Lung (tissue), 12 donors: ENCODE data around the gene CADM2. TPM values are rescaled to one million over a fixed set of nuclear protein-coding genes. Genes with fewer than 3 reads are reported as not detected.

Source experiments
- ATAC-seq: fragments of 200-7000 bp; cut with Tn5 transposase; one replicate; pipeline ENCODE4 v1.9.1; 2020; ENCODE audit warnings: moderate number of reproducible peaks; ENCODE audit not compliant: insufficient read depth, low FRiP score
- DNase-seq, 3 donors: peaks; one replicate each; pipeline ENCODE4 v3.0.0-alpha.2; 2013 to 2017
- H3K27ac ChIP-seq, 2 donors: one replicate each; pipeline ENCODE4 v1.5.1; 2013; ENCODE audit warnings: mild to moderate bottlenecking in 2 of 2, moderate library complexity in 2 of 2, control low read depth in 1 of 2, inconsistent platforms in 1 of 2, low read depth in 1 of 2, low read length in 1 of 2
- H3K27me3 ChIP-seq, 3 donors: one replicate each; pipeline ENCODE4 v1.5.1; 2013; ENCODE audit warnings: low read length in 2 of 3; ENCODE audit not compliant: control insufficient read depth in 3 of 3, insufficient read depth in 3 of 3
- H3K36me3 ChIP-seq, 4 donors: one replicate each; pipeline ENCODE4 v1.5.1; 2013; ENCODE audit warnings: low read length in 4 of 4, mild to moderate bottlenecking in 1 of 4, moderate library complexity in 1 of 4; ENCODE audit not compliant: control insufficient read depth in 4 of 4, insufficient read depth in 4 of 4
- H3K4me1 ChIP-seq, 5 donors: one replicate each; pipeline ENCODE4 v1.5.1; 2013; ENCODE audit warnings: low read length in 5 of 5, mild to moderate bottlenecking in 2 of 5, moderate library complexity in 1 of 5; ENCODE audit not compliant: control insufficient read depth in 5 of 5, insufficient read depth in 5 of 5
- H3K4me3 ChIP-seq: one replicate; pipeline ENCODE4 v1.5.1; 2013; ENCODE audit warnings: mild to moderate bottlenecking, control low read depth, moderate library complexity
- H3K9ac ChIP-seq, 2 donors: one replicate each; pipeline ENCODE4 v1.5.1; 2013; ENCODE audit warnings: low read length in 2 of 2, control low read depth in 1 of 2; ENCODE audit not compliant: insufficient read depth in 1 of 2
- H3K9me3 ChIP-seq, 4 donors: one replicate each; pipeline ENCODE4 v1.5.1; 2013; ENCODE audit warnings: low read length in 3 of 4, mild to moderate bottlenecking in 1 of 4, moderate library complexity in 1 of 4; ENCODE audit not compliant: control insufficient read depth in 4 of 4, insufficient read depth in 3 of 4
- CTCF ChIP-seq: IDR thresholded peaks from 2 replicates; pipeline ENCODE4 v1.5.1; 2012; ENCODE audit warnings: mild to moderate bottlenecking; ENCODE audit errors: control extremely low read depth, extremely low read depth
- WGBS, 2 donors: extraction: QIAGEN DNeasy Blood & Tissue Kit; methylation state at CpG; one replicate each; pipeline ENCODE4 v1.1.7; 2013; 5-methylcytosine and 5-hydroxymethylcytosine counted together
- polyA plus RNA-seq, 2 donors: library from polyadenylated mRNA; stranded (reverse); fragments of 200-250 nt; gene quantifications; one replicate each; pipeline ENCODE4 v1.2.1, GENCODE V29; 2013
- total RNA-seq, 2 donors: library from RNA; depleted of rRNA in 1 of 2; stranded (reverse); fragments of >200 nt in 1 of 2; gene quantifications; one replicate each; pipeline ENCODE4 v1.2.1, GENCODE V29; 2014 to 2021
- donor health status: control.
- donor health status: control.
- donor health status: Bipolar disorder and iron deficiency.
- donor health status: healthy.
- donor health status: DM: yes; HTN: yes; CAD: no.

The CADM2 gene
- total and polyA plus RNA-seq, 4 donors = 0.14 to 3.3 (median 0.32) TPM

- H3K9ac ChIP-seq = no peak overlapping the region
- no peaks in the 10 kb centered on the region for H3K9me3 ChIP-seq
- 90 to 94% methylated on average over 4 of the region's 4 CpGs for WGBS, 2 donors
- no peak for TF ChIP-seq CTCF
- DNase-seq = no peak
- H3K4me3 ChIP-seq = no peak overlapping the region
- no peaks in the 10 kb centered on the region for H3K4me1 ChIP-seq
- no peaks in the 10 kb centered on the region for H3K36me3 ChIP-seq
- H3K27ac ChIP-seq = no peak overlapping the region
- H3K27me3 ChIP-seq = no peaks in the 10 kb centered on the region
- ATAC-seq = no peak
Observed at GRCh38 chr3:85474241-85474640, 515.5 kb downstream of the CADM2 start.

- DNase-seq = no peak
- Histone ChIP-seq H3K9me3 (no peaks in the 10 kb centered on the region), H3K9ac (no peak overlapping the region), H3K27ac (no peak overlapping the region), H3K4me3 (no peak overlapping the region), H3K36me3 (no peaks in the 10 kb centered on the region), H3K4me1 (no peaks in the 10 kb centered on the region), H3K27me3 (no peaks in the 10 kb centered on the region)
- WGBS, 2 donors = 86 to 87% methylated on average over 2 of the region's 2 CpGs
- no peak for TF ChIP-seq CTCF
- no peak for ATAC-seq
Observed at GRCh38 chr3:85475346-85475745, 516.6 kb downstream of the CADM2 start.

- TF ChIP-seq CTCF = no peak
- WGBS, 2 donors = 50 to 65% methylated on average over 3 of the region's 3 CpGs
- H3K4me3 ChIP-seq = no peak overlapping the region
Observed at GRCh38 chr3:85476891-85477495, 518.2 kb downstream of the CADM2 start.

More at GRCh38 chr3:85476891-85477495, 518.2 kb downstream of the CADM2 start:
- Histone ChIP-seq H3K27ac (no peak overlapping the region), H3K27me3 (no peaks in the 10 kb centered on the region), H3K36me3 (no peaks in the 10 kb centered on the region), H3K9ac (no peak overlapping the region), H3K9me3 (no peaks in the 10 kb centered on the region), H3K4me1 (no peaks in the 10 kb centered on the region)
- ATAC-seq = no peak
- DNase-seq = no peak
